ENCODE results near the gene WDR87. TPM values are rescaled to one million over a fixed set of nuclear protein-coding genes. Genes with fewer than 3 reads are reported as not detected.

The WDR87 gene
- total RNA-seq, 1 donor from 2014 or later, result not detected

DNA sequence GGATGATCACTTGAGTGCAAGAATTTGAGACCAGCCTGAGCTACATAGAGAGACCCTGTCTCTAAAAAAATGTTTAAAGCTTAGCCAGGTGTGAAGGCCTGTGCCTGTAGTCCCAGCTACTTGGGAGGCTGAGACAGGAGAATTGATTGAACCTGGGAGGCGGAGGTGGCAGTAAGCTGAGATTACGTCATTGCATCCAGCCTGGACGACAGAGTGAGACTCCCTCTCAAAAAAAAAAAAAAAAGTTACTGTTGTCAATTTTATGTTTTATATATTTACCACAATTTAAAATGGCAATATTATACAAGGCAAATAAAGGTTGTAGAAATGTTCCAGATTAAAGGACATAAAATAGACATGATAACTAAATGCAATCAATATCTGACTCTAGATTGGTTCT is 29.2 kb downstream of the WDR87 start:
- no peak overlapping the region for H3K27ac Mint-ChIP-seq
- peaks cover 7% of the 10 kb centered on the region for H3K4me1 Mint-ChIP-seq (ENCODE audit: low read depth)
- peaks cover 5% of the 10 kb centered on the region for H3K9me3 Mint-ChIP-seq (ENCODE audit: low read depth)

GRCh38 chr19:37876032-37876431 is 30.4 kb downstream of the WDR87 start:
- H3K36me3 Mint-ChIP-seq (ENCODE audit: insufficient read depth), result no peaks in the 10 kb centered on the region
- peaks cover 7% of the 10 kb centered on the region for H3K4me1 Mint-ChIP-seq (ENCODE audit: low read depth)
- no peaks in the 10 kb centered on the region for H3K27me3 Mint-ChIP-seq
- H3K27ac Mint-ChIP-seq, result no peak overlapping the region
- no peaks in the 10 kb centered on the region for H3K9me3 Mint-ChIP-seq (ENCODE audit: low read depth)
- DNase-seq (ENCODE audit: low spot score, unreplicated experiment), result no peak
- no peak overlapping the region for H3K4me3 Mint-ChIP-seq (ENCODE audit: low read depth)
- TF ChIP-seq CTCF (IDR thresholded peaks at IDR 0.05; ENCODE audit: unreplicated experiment), result no peak

More for the DNA sequence above, 29.2 kb downstream of the WDR87 start:
- Mint-ChIP-seq H3K27me3 (no peaks in the 10 kb centered on the region), H3K36me3 (ENCODE audit: insufficient read depth) (no peaks in the 10 kb centered on the region), H3K4me3 (ENCODE audit: low read depth) (no peak overlapping the region)
- no peak for DNase-seq (ENCODE audit: low spot score, unreplicated experiment)
- TF ChIP-seq CTCF (IDR thresholded peaks at IDR 0.05; ENCODE audit: unreplicated experiment), result no peak

GRCh38 chr19:37874784-37875183 is 31.6 kb downstream of the WDR87 start:
- H3K36me3 Mint-ChIP-seq (ENCODE audit: insufficient read depth), result no peaks in the 10 kb centered on the region
- TF ChIP-seq CTCF (IDR thresholded peaks at IDR 0.05; ENCODE audit: unreplicated experiment), result no peak
- H3K4me3 Mint-ChIP-seq (ENCODE audit: low read depth), result no peak overlapping the region
- H3K27me3 Mint-ChIP-seq, result no peaks in the 10 kb centered on the region
- H3K4me1 Mint-ChIP-seq (ENCODE audit: low read depth), result peaks cover 7% of the 10 kb centered on the region
- H3K27ac Mint-ChIP-seq, result no peak overlapping the region
- H3K9me3 Mint-ChIP-seq (ENCODE audit: low read depth), result peaks cover 5% of the 10 kb centered on the region
- DNase-seq (ENCODE audit: low spot score, unreplicated experiment), result no peak

DNA sequence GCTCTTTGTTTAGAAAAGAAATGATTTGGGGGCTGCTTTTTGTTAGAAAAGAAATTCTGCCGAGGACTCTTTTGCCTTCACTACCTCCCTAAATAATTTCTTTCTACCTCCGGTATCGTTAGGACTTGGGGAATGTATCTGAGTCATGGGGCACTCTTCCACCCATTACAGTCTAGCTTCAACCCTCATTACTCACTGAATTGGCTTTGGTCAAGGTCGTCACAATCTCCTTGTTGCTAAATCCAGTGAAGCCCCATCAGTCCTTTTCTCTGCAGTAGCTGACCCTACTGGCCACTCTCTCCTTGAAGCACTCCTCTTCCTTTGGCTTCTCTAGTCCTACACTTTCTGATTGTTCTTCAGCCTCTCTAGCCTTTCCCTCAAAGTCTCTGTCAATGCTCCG is 34.0 kb downstream of the WDR87 start:
- Mint-ChIP-seq H3K27ac (no peak overlapping the region), H3K27me3 (no peaks in the 10 kb centered on the region), H3K4me1 (ENCODE audit: low read depth) (peaks cover 10% of the 10 kb centered on the region), H3K4me3 (ENCODE audit: low read depth) (no peak overlapping the region), H3K9me3 (ENCODE audit: low read depth) (peaks cover 8% of the 10 kb centered on the region), H3K36me3 (ENCODE audit: insufficient read depth) (no peaks in the 10 kb centered on the region)
- DNase-seq (ENCODE audit: low spot score, unreplicated experiment), result no peak
- no peak for TF ChIP-seq CTCF (IDR thresholded peaks at IDR 0.05; ENCODE audit: unreplicated experiment)

DNA sequence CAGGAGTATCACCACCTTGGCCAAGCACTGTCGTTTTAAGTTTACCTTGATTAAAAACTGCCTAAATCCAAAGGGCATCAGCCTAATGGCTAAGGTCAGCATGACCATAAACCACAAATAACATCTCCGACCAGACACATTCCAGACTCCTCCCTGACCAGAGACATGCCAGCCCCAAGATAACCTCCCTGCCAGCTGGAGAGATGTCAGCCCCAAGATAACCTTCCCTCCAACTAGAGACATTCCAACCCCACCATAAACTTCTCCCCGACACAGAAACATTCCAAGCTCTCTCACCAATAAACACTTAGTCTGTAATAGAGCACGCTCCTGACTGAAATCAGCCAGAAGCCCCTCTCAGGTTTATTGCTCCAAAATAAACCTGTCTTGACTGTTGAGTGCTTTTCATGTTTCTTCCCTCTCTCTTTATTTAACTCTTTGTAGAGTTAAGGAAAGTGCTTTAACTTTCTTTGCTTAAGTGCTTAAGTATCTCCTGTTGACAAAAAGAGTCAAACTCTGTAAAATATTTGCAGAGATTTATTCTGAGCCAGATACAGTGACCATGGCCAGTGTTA is 36.5 kb downstream of the WDR87 start:
- no peak for TF ChIP-seq CTCF (IDR thresholded peaks at IDR 0.05; ENCODE audit: unreplicated experiment)
- peaks cover 8% of the 10 kb centered on the region for H3K9me3 Mint-ChIP-seq (ENCODE audit: low read depth)
- H3K27ac Mint-ChIP-seq, result peak overlapping the region; percentile 56
- H3K27me3 Mint-ChIP-seq, result no peaks in the 10 kb centered on the region
- peaks cover 9% of the 10 kb centered on the region for H3K4me1 Mint-ChIP-seq (ENCODE audit: low read depth)
- H3K4me3 Mint-ChIP-seq (ENCODE audit: low read depth), result no peak overlapping the region
- DNase-seq (ENCODE audit: low spot score, unreplicated experiment), result no peak
- no peaks in the 10 kb centered on the region for H3K36me3 Mint-ChIP-seq (ENCODE audit: insufficient read depth)

Measured in progenitor cell of endocrine pancreas (in vitro differentiated cells).